K562 (cell line): ENCODE measurements around the gene PMP22. TPM values are rescaled to one million over a fixed set of nuclear protein-coding genes. Genes with fewer than 3 reads are reported as not detected.
"Not testable (repeated sequence)": the region's sequence is repeated elsewhere in the genome, so short reads cannot be mapped to it uniquely, and the experiment has no call there.

ENCODE experiments used
- ATAC-seq: fragments of 200-7000 bp; cut with Tn5 transposase; 3 replicates; pipeline ENCODE4 v1.9.1; 2020; ENCODE audit warnings: moderate library complexity
- BruUV-seq: library from RNA; stranded (reverse); fragments of 400-500 nt; replicated peaks from 2 replicates; lab custom pipeline; 2021; lab: Mats Ljungman, UMichigan
- CTCF ChIA-PET: fragments of 300-600 bp; formaldehyde crosslinking; extraction: SDS; loops from one replicate; lab custom pipeline; 2021; ENCODE audit warnings: low intra/inter-chr PET ratio; lab: Yijun Ruan, JAX
- POLR2A ChIA-PET: fragments of 300-600, 350-650 bp; sonication (Branson Sonifier 250); formaldehyde crosslinking; extraction: SDS; loops from one replicate; lab custom pipeline; 2021; ENCODE audit warnings: antibody characterized with exemption, inconsistent platforms; lab: Yijun Ruan, JAX
- DNase-seq, 4 experiments: peaks; one replicate each; pipeline versions ENCODE4 v3.0.0 to v3.0.0-alpha.2; 2011 to 2018; ENCODE audit warnings: low spot score in 3 of 4, mixed read lengths in 3 of 4; ENCODE audit errors: extremely low read depth in 1 of 4
- FAIRE-seq: peaks from 2 replicates; lab custom pipeline; 2011; peaks lifted over from hg19 to GRCh38; lab: Jason Lieb, UNC
- H2AFZ ChIP-seq: 2 replicates; pipeline ENCODE4 v1.6.0; 2011; ENCODE audit warnings: low read depth, low read length, control low read depth, inconsistent platforms
- H3K27ac ChIP-seq: fragments of 200-600 bp; 3 replicates; pipeline ENCODE4 v1.8.0; 2011; ENCODE audit warnings: low read depth, mild to moderate bottlenecking, control low read depth, inconsistent platforms, low read length, moderate library complexity, mixed read lengths; ENCODE audit errors: extremely low read depth
- H3K27me3 ChIP-seq, 2 experiments: fragments of 300-600 bp in 1 of 2; 2 replicates in 1 of 2; 3 replicates in 1 of 2; pipeline versions ENCODE4 v1.6.0 to v1.8.0; 2011; ENCODE audit warnings: inconsistent platforms in 2 of 2, low read length in 2 of 2, mild to moderate bottlenecking in 1 of 2, mixed read lengths in 1 of 2, moderate library complexity in 1 of 2; ENCODE audit not compliant: control insufficient read depth in 2 of 2, insufficient read depth in 2 of 2
- H3K36me3 ChIP-seq: fragments of 300-600 bp; 3 replicates; pipeline ENCODE4 v1.8.0; 2011; ENCODE audit warnings: mild to moderate bottlenecking, low read length, inconsistent platforms; ENCODE audit not compliant: control insufficient read depth, insufficient read depth
- H3K4me1 ChIP-seq, 2 experiments: fragments of 200-600 bp in 1 of 2; replicated peaks in 1 of 2; 2 replicates in 1 of 2; 3 replicates in 1 of 2; pipeline versions ENCODE4 v1.5.1 to v1.8.0; 2011; ENCODE audit warnings: inconsistent platforms in 2 of 2, low read length in 2 of 2, mild to moderate bottlenecking in 1 of 2, mixed read lengths in 1 of 2, moderate library complexity in 1 of 2; ENCODE audit not compliant: control insufficient read depth in 2 of 2, insufficient read depth in 2 of 2
- H3K4me2 ChIP-seq: 2 replicates; pipeline ENCODE4 v1.6.1; 2011; ENCODE audit warnings: low read length, control low read depth, inconsistent platforms, mixed read lengths; ENCODE audit not compliant: insufficient read depth
- H3K4me3 ChIP-seq: fragments of 200-600 bp; sonication (generic), shearing (Covaris generic); 2 replicates; pipeline ENCODE4 v1.5.1; 2016; ENCODE audit warnings: control low read depth, inconsistent platforms
- H3K79me2 ChIP-seq: fragments of 200-600 bp; 3 replicates; pipeline ENCODE4 v1.8.0; 2011; ENCODE audit warnings: low read length, inconsistent platforms; ENCODE audit not compliant: control insufficient read depth, insufficient read depth
- H3K9ac ChIP-seq, 2 experiments: 2 replicates each; pipeline versions ENCODE4 v1.6.0 to v1.6.1; 2011; ENCODE audit warnings: low read depth in 2 of 2, low read length in 2 of 2, control low read depth in 1 of 2, inconsistent platforms in 1 of 2, mild to moderate bottlenecking in 1 of 2, mixed read lengths in 1 of 2; ENCODE audit not compliant: insufficient read depth in 1 of 2
- H3K9me1 ChIP-seq: one replicate; pipeline ENCODE4 v1.6.0; 2011; ENCODE audit warnings: inconsistent platforms, mild to moderate bottlenecking, low read length, moderate library complexity; ENCODE audit not compliant: control insufficient read depth, insufficient read depth
- H3K9me3 ChIP-seq: replicated peaks from 2 replicates; pipeline ENCODE4 v1.5.1; 2011; ENCODE audit warnings: low read depth, low read length, inconsistent platforms; ENCODE audit not compliant: control insufficient read depth, insufficient read depth
- H4K20me1 ChIP-seq: replicated peaks from 2 replicates; pipeline ENCODE4 v1.6.1; 2011; ENCODE audit warnings: low read length, inconsistent platforms, mixed read lengths; ENCODE audit not compliant: control insufficient read depth, insufficient read depth
- GATAD2A ChIP-seq: fragments of 450-650 bp; IDR thresholded peaks from 2 replicates; pipeline ENCODE4 v1.6.1; 2017
- MAFK ChIP-seq: IDR thresholded peaks from 2 replicates; pipeline ENCODE4 v1.6.1; 2011; ENCODE audit warnings: low read length, improper control_type of control experiment
- RAD21 ChIP-seq, 2 experiments: fragments of 250-450 bp in 1 of 2; fragments of 450-650 bp in 1 of 2; sonication (Bioruptor Pico) in 1 of 2; formaldehyde crosslinking in 1 of 2; IDR thresholded peaks in 1 of 2; conservative IDR thresholded peaks in 1 of 2; 2 replicates each; pipeline versions ENCODE4 v1.4.0 to v1.8.0; 2020 to 2022; ENCODE audit warnings: mild to moderate bottlenecking in 2 of 2, moderate library complexity in 1 of 2
- TBP ChIP-seq: optimal IDR thresholded peaks from 2 replicates; pipeline ENCODE3; 2011; ENCODE audit warnings: low read depth, low read length, improper control_type of control experiment
- ZKSCAN8 ChIP-seq: fragments of 200-800 bp; sonication (Bioruptor generic); IDR thresholded peaks from 2 replicates; pipeline ENCODE4 v1.6.1; 2016; ENCODE audit warnings: missing genetic modification characterization, missing compliant biosample characterization
- WGBS: fragments of 100-300 bp; shearing (Covaris generic); methylation state at CpG from one replicate; pipeline ENCODE4 v1.1.6; 2016; ENCODE audit warnings: low coverage, mixed read lengths; ENCODE audit not compliant: insufficient coverage; ENCODE audit errors: missing lambda C conversion rate; 5-methylcytosine and 5-hydroxymethylcytosine counted together
- in situ Hi-C: fragments of 300-500 bp; cut with MboI; formaldehyde crosslinking; loops from 4 replicates; pipeline ENCODE4 v1.15.0; 2018; ENCODE audit warnings: inconsistent platforms, mixed read lengths
- intact Hi-C: fragments of 100-400 bp; cut with micrococcal nuclease; formaldehyde crosslinking; loops from 2 replicates; pipeline ENCODE4 v1.14.2; 2022
- polyA plus RNA-seq, 8 experiments: library from polyadenylated mRNA; depleted of rRNA in 4 of 8; stranded (reverse) in 5 of 8; unstranded in 3 of 8; fragments of >200 nt; fragmentation: Nextera tagmentation in 2 of 8; fragmentation: Illumina TruSeq in 1 of 8; extraction: Ambion mirVana in 2 of 8; extraction: Trizol in 1 of 8; gene quantifications; 2 replicates each; pipeline versions ENCODE4 v1.2.1 to v1.2.3, GENCODE V29; 2011 to 2014; ENCODE audit warnings: inconsistent platforms in 1 of 8, missing spikeins in 1 of 8
- total RNA-seq, 7 experiments: library from RNA; depleted of rRNA in 6 of 7; stranded (reverse); fragments of >200 nt in 6 of 7; fragmentation: Illumina TruSeq in 2 of 7; extraction: Trizol in 2 of 7; gene quantifications; 2 replicates each; pipeline versions ENCODE4 v1.2.1 to v1.2.3, GENCODE V29; 2011 to 2021; ENCODE audit warnings: low replicate concordance in 1 of 7

The PMP22 gene
- total and polyA plus RNA-seq, 9 of the 15 experiments (the other 6 are each of a cell fraction or from before 2014, with no cell fraction given) = 12.6 to 62.3 (median 25.8) TPM

DNA sequence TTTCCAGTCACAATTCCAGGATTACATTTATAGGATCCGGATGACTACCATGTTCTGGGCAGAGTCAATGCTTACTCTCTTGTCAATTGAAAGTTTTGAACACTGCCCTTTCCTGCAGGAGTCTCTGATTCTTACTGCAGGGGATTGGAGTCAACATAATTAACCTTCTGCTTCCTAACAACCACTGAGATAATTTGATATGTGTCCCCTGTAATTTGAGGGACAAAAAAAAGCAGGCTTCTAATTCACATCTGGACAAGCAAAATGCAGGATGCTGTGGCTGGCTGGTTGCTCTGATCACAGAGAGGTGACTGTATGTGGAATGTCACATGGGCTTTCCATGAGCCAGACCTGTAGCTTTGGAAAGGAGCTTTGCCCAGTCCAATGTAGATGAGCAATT lies 54.9 kb downstream of the PMP22 start:
- Histone ChIP-seq H3K27ac (no peak overlapping the region), H3K9ac (no peak overlapping the region), H3K36me3 (no peaks in the 10 kb centered on the region), H2AFZ (no peak overlapping the region), H3K4me2 (no peak overlapping the region), H3K27me3 (no peaks in the 10 kb centered on the region), H3K9me3 (no peaks in the 10 kb centered on the region), H3K9me1 (no peaks in the 10 kb centered on the region), H3K4me3 (no peak overlapping the region), H4K20me1 (no peaks in the 10 kb centered on the region), H3K79me2 (no peaks in the 10 kb centered on the region), H3K4me1 (no peaks in the 10 kb centered on the region)
- TF ChIP-seq ZKSCAN8 (CRISPR knock-in tag) (no peak), GATAD2A (no peak), MAFK (no peak), TBP (no peak), RAD21 (CRISPR knock-in tag; conservative IDR thresholded peaks at IDR 0.05 in 1 of 2, IDR thresholded peaks at IDR 0.05 in 1 of 2) (no peak)
- ATAC-seq (no peak), DNase-seq (no peak), FAIRE-seq (no peak)
- POLR2A ChIA-PET = interaction anchor here (0.9 kb wide), 1 partner anchor 38 kb away, joined by 3 read pairs; no protein-coding TSS in a partner anchor
- CTCF ChIA-PET = no interaction called here
- in situ Hi-C loops (no loop called here), intact Hi-C loops (loop anchor here (5.0 kb wide), 1 partner anchor 38 kb away; no protein-coding TSS in a partner anchor)
- WGBS = 0% methylated on average over 1 of the region's 1 CpG
- BruUV-seq = no TSS peak

DNA sequence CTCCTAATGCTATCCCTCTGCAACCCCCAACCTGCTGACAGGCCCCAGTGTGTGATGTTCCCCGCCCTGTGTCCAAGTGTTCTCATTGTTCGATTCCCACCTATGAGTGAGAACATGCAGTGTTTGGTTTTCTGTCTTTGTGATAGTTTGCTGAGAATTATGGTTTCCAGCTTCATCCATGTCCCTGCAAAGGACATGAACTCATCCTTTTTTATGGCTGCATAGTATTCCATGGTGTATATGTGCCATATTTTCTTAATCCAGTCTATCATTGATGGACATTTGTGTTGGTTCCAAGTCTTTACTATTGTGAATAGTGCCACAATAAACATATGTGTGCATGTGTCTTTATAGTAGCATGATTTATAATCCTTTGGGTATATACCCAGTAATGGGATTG lies 62.1 kb downstream of the PMP22 start:
- H3K27me3 ChIP-seq, H3K27ac ChIP-seq, H3K4me2 ChIP-seq, H3K4me3 ChIP-seq, H2AFZ ChIP-seq, intact Hi-C loops, CTCF ChIA-PET, in situ Hi-C loops, H3K9ac ChIP-seq, BruUV-seq, H3K9me1 ChIP-seq, H3K4me1 ChIP-seq, ATAC-seq, H3K79me2 ChIP-seq, H3K9me3 ChIP-seq, H3K36me3 ChIP-seq, POLR2A ChIA-PET, FAIRE-seq, H4K20me1 ChIP-seq, DNase-seq: not testable (repeated sequence)
- 24% methylated on average over 2 of the region's 2 CpGs for WGBS

DNA sequence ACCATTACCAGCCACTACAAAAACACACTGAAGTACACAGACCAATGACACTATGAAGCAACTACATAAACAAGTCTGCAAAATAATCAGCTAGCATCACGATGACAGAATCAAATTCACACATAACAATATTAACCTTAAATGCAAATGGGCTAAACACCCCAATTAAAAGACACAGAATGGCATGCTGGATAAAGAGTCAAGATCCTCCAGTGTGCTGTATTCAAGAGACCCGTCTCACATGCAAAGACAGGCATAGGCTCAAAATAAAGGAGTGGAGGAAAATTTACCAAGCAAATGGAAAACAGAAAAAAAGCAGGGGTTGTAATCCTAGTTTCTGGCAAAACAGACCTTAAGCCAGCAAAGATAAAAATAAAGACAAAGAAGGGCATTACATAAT lies 64.6 kb downstream of the PMP22 start:
- H3K9me1 ChIP-seq, H3K4me2 ChIP-seq, DNase-seq, BruUV-seq, H3K9me3 ChIP-seq, in situ Hi-C loops, CTCF ChIA-PET, ATAC-seq, POLR2A ChIA-PET, H3K36me3 ChIP-seq, FAIRE-seq, H3K4me1 ChIP-seq, intact Hi-C loops, H3K4me3 ChIP-seq, H3K9ac ChIP-seq, H3K27ac ChIP-seq, H4K20me1 ChIP-seq, H2AFZ ChIP-seq, H3K79me2 ChIP-seq, H3K27me3 ChIP-seq: not testable (repeated sequence)
- 0% methylated on average over 2 of the region's 2 CpGs for WGBS
